ENCODE results near the gene KATNA1.

- TF ChIP-seq POLR2A (IDR thresholded peaks at IDR 0.05; ENCODE audit: low read depth, low read length): no peak
- no peak for TF ChIP-seq POLR2AphosphoS5 (IDR thresholded peaks at IDR 0.05; ENCODE audit: low read depth, low read length)
Measured at GRCh38 chr6:149614337-149614736, 34.2 kb downstream of the KATNA1 start.
